ENCODE data around the gene SNED1. TPM values are rescaled to one million over a fixed set of nuclear protein-coding genes. Genes with fewer than 3 reads are reported as not detected.

Gene SNED1
- total RNA-seq, 2 experiments from 2014 or later, result 2.8 to 13.6 TPM

DNA sequence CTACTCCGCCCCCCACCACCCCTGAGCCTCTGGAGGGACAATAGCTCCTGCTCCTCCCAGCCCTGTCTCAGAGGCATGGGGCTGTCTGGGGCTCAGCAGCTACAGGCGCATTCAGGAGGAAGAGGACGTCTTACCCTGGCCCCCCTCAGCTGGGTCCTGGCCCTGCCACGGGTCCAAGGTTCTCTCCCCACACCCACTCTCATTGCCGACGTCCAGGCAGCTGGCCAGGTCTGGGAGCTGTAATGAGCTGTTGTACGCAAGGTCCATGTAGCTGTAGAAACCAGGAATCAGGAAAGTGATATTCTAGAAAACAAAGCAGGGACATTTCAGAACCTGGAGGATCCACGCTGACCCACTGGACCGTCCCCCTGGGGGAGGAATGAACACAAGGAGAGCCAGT, 137.3 kb downstream of the SNED1 start:
- Histone ChIP-seq H3K9me3 (ENCODE audit: low read length) (no peaks in the 10 kb centered on the region), H3K9me2 (ENCODE audit: insufficient read depth, low read length) (no peaks in the 10 kb centered on the region), H3K36me3 (ENCODE audit: insufficient read depth, low read length) (peaks cover 70% of the 10 kb centered on the region), H3K79me2 (ENCODE audit: insufficient read depth, low read depth, low read length) (no peaks in the 10 kb centered on the region), H4K20me1 (ENCODE audit: insufficient read depth, low read length) (no peaks in the 10 kb centered on the region), H3K27ac (ENCODE audit: low read depth, low read length, poor library complexity, severe bottlenecking) (no peak overlapping the region), H2AFZ (ENCODE audit: low read length) (no peak overlapping the region), H3K4me1 (ENCODE audit: insufficient read depth, low read length, poor library complexity, severe bottlenecking) (no peaks in the 10 kb centered on the region), H3K4me3 (ENCODE audit: low read depth, low read length, poor library complexity, severe bottlenecking) (no peak overlapping the region), H3K4me2 (ENCODE audit: low read length) (no peak overlapping the region)
- intact Hi-C loops (cut with micrococcal nuclease; ENCODE audit: unreplicated experiment), result no loop called here
- no peak for TF ChIP-seq EZH2phosphoT487 (IDR thresholded peaks at IDR 0.05; ENCODE audit: borderline replicate concordance, low read depth, low read length)
- no peak for TF ChIP-seq CTCF (conservative IDR thresholded peaks at IDR 0.05; ENCODE audit: low read length)
- no peak for DNase-seq (ENCODE audit: low spot score)
- ChIA-PET CTCF (ENCODE audit: unreplicated experiment) (no interaction called here), POLR2A (no interaction called here)
- BruUV-seq (replicated peaks), result no TSS peak

DNA sequence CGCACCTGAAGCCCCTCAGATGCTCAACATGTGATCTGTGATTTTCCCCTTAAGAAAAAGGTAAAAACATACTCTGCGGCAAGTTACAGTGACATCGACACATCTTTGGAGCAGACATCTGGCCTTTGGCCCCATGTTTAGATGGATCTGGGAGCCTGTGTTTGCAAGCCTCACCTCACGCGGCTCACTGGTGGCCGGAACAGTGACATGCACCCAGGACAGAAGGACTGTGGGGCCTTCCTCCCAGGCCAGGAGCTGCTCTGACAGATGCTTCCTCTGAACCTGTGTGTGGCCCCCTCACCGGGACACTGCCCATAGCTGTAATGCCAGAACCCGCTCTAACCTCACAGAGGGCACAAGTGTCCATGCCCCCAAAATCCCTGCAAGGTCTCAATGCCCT, 137.8 kb downstream of the SNED1 start:
- H3K36me3 ChIP-seq (ENCODE audit: insufficient read depth, low read length), result peaks cover 72% of the 10 kb centered on the region
- no peak overlapping the region for H3K4me3 ChIP-seq (ENCODE audit: low read depth, low read length, poor library complexity, severe bottlenecking)
- H4K20me1 ChIP-seq (ENCODE audit: insufficient read depth, low read length), result no peaks in the 10 kb centered on the region
- H3K9me3 ChIP-seq (ENCODE audit: low read length), result no peaks in the 10 kb centered on the region
- intact Hi-C loops (cut with micrococcal nuclease; ENCODE audit: unreplicated experiment), result no loop called here
- TF ChIP-seq CTCF (conservative IDR thresholded peaks at IDR 0.05; ENCODE audit: low read length) (no peak), EZH2phosphoT487 (IDR thresholded peaks at IDR 0.05; ENCODE audit: borderline replicate concordance, low read depth, low read length) (no peak)
- DNase-seq (ENCODE audit: low spot score), result no peak
- H3K4me2 ChIP-seq (ENCODE audit: low read length), result no peak overlapping the region
- CTCF ChIA-PET (ENCODE audit: unreplicated experiment), result no interaction called here
- no peaks in the 10 kb centered on the region for H3K79me2 ChIP-seq (ENCODE audit: insufficient read depth, low read depth, low read length)
- H3K4me1 ChIP-seq (ENCODE audit: insufficient read depth, low read length, poor library complexity, severe bottlenecking), result no peaks in the 10 kb centered on the region
- H3K27ac ChIP-seq (ENCODE audit: low read depth, low read length, poor library complexity, severe bottlenecking), result no peak overlapping the region
- H3K9me2 ChIP-seq (ENCODE audit: insufficient read depth, low read length), result no peaks in the 10 kb centered on the region
- no TSS peak for BruUV-seq (replicated peaks)
- POLR2A ChIA-PET, result no interaction called here
- no peak overlapping the region for H2AFZ ChIP-seq (ENCODE audit: low read length)

DNA sequence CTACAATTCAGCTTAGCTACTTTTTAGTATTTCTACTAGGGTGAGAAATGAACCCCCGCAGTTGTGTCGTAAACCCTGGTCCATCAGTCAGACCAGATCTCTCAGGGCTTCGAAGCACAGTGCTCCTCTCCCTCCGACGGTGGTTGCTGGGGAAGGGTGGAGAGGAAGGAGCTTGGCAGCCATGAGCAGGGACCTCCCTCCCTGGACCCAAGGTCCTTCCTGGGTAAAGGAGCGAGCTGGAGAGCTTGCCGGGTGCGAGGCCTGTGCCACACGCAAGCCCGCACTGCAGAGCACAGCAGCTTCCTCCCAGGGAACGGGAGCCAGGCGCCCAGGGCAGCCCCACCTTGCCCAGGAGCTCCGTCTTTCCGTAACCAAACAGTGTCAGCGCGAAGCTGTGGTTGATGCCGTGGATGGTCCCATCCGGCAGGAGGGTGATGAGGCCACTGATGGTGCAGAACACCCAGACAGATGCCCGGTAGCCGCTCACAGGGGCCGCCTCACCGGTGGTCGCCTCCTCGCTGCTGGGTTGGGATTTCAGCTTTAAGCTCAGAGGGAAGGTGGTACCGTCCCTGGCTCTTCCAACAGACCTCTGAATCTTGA, 138.3 kb downstream of the SNED1 start:
- no peaks in the 10 kb centered on the region for H3K9me3 ChIP-seq (ENCODE audit: low read length)
- no peak overlapping the region for H3K4me3 ChIP-seq (ENCODE audit: low read depth, low read length, poor library complexity, severe bottlenecking)
- no peak overlapping the region for H2AFZ ChIP-seq (ENCODE audit: low read length)
- H3K36me3 ChIP-seq (ENCODE audit: insufficient read depth, low read length), result peaks cover 68% of the 10 kb centered on the region
- POLR2A ChIA-PET, result no interaction called here
- no peaks in the 10 kb centered on the region for H3K9me2 ChIP-seq (ENCODE audit: insufficient read depth, low read length)
- no peak for DNase-seq (ENCODE audit: low spot score)
- intact Hi-C loops (cut with micrococcal nuclease; ENCODE audit: unreplicated experiment), result no loop called here
- TF ChIP-seq CTCF (conservative IDR thresholded peaks at IDR 0.05; ENCODE audit: low read length), result no peak
- TF ChIP-seq EZH2phosphoT487 (IDR thresholded peaks at IDR 0.05; ENCODE audit: borderline replicate concordance, low read depth, low read length), result no peak
- no peak overlapping the region for H3K27ac ChIP-seq (ENCODE audit: low read depth, low read length, poor library complexity, severe bottlenecking)
- no TSS peak for BruUV-seq (replicated peaks)
- H3K79me2 ChIP-seq (ENCODE audit: insufficient read depth, low read depth, low read length), result no peaks in the 10 kb centered on the region
- no peaks in the 10 kb centered on the region for H3K4me1 ChIP-seq (ENCODE audit: insufficient read depth, low read length, poor library complexity, severe bottlenecking)
- H3K4me2 ChIP-seq (ENCODE audit: low read length), result no peak overlapping the region
- CTCF ChIA-PET (ENCODE audit: unreplicated experiment), result no interaction called here
- H4K20me1 ChIP-seq (ENCODE audit: insufficient read depth, low read length), result no peaks in the 10 kb centered on the region

All from OCI-LY7 (cell line).